Ascending aorta (tissue), 2 donors: Measurements from ENCODE around the gene MTMR12. TPM values are rescaled to one million over a fixed set of nuclear protein-coding genes. Genes with fewer than 3 reads are reported as not detected.
A peak's percentile ranks its signal among the peaks of the same experiment; 100 is the strongest.

Experiments
- DNase-seq, 2 donors: peaks; one replicate each; pipeline ENCODE4 v3.0.0-alpha.2; 2019; ENCODE audit warnings: low spot score in 2 of 2
- H3K27ac ChIP-seq, 2 donors: fragments of 200-600 bp; sonication (generic); one replicate each; pipeline ENCODE4 v1.5.1; 2016 to 2017; ENCODE audit warnings: mild to moderate bottlenecking in 1 of 2
- H3K27me3 ChIP-seq: fragments of 200-600 bp; sonication (generic); one replicate; pipeline ENCODE4 v1.5.1; 2017
- H3K36me3 ChIP-seq, 2 donors: fragments of 200-600 bp; sonication (generic); one replicate each; pipeline ENCODE4 v1.5.1; 2016
- H3K4me1 ChIP-seq, 2 donors: fragments of 200-600 bp; sonication (generic); one replicate each; pipeline ENCODE4 v1.5.1; 2016 to 2017; ENCODE audit warnings: mild to moderate bottlenecking in 1 of 2
- H3K4me3 ChIP-seq, 2 donors: fragments of 200-600 bp; sonication (generic); one replicate each; pipeline ENCODE4 v1.5.1; 2016 to 2017; ENCODE audit warnings: mild to moderate bottlenecking in 1 of 2
- H3K9me3 ChIP-seq, 2 donors: fragments of 200-600 bp; sonication (generic); one replicate each; pipeline ENCODE4 v1.5.1; 2016
- CTCF ChIP-seq, 3 experiments: fragments of 200-600 bp in 2 of 3; fragments of 450-650 bp in 1 of 3; sonication (generic) in 2 of 3; IDR thresholded peaks; one replicate each; pipeline ENCODE4 v1.5.1; 2016 to 2019; ENCODE audit warnings: antibody characterized with exemption in 3 of 3, mild to moderate bottlenecking in 1 of 3, moderate library complexity in 1 of 3
- intact Hi-C: fragments of 100-400 bp; cut with DNase I; formaldehyde crosslinking; loops from one replicate; pipeline ENCODE4 v1.15.1; 2023
- total RNA-seq: library from RNA; depleted of rRNA; stranded (reverse); fragments of >200 nt; gene quantifications from one replicate; pipeline ENCODE4 v1.1.0, GENCODE V29; 2016

Gene MTMR12
- total RNA-seq, 1 donor from 2014 or later: 19.5 TPM

GRCh38 chr5:32279786-32280185 lies 33.0 kb downstream of the MTMR12 start:
- H3K9me3 ChIP-seq: no peaks in the 10 kb centered on the region
- intact Hi-C loops: no loop called here
- peaks cover 0 to 3% of the 10 kb centered on the region in 2 donors for H3K4me1 ChIP-seq
- no peak for TF ChIP-seq CTCF (IDR thresholded peaks at IDR 0.05)
- H3K36me3 ChIP-seq: no peaks in the 10 kb centered on the region
- no peak overlapping the region for H3K4me3 ChIP-seq
- H3K27me3 ChIP-seq: no peaks in the 10 kb centered on the region
- no peak for DNase-seq
- H3K27ac ChIP-seq: no peak overlapping the region

GRCh38 chr5:32279223-32279622 lies 33.5 kb downstream of the MTMR12 start:
- intact Hi-C loops: no loop called here
- Histone ChIP-seq H3K4me1 (peaks cover 0 to 3% of the 10 kb centered on the region in 2 donors), H3K9me3 (no peaks in the 10 kb centered on the region), H3K36me3 (peaks cover 3 to 5% of the 10 kb centered on the region in 2 donors), H3K4me3 (no peak overlapping the region), H3K27ac (no peak overlapping the region), H3K27me3 (no peaks in the 10 kb centered on the region)
- TF ChIP-seq CTCF (IDR thresholded peaks at IDR 0.05): no peak
- no peak for DNase-seq

- no peaks in the 10 kb centered on the region for H3K9me3 ChIP-seq
- H3K4me3 ChIP-seq: no peak overlapping the region
- H3K4me1 ChIP-seq: peaks cover 0 to 3% of the 10 kb centered on the region in 2 donors
- TF ChIP-seq CTCF (IDR thresholded peaks at IDR 0.05): no peak
- H3K27ac ChIP-seq: no peak overlapping the region
- peaks cover 11 to 13% of the 10 kb centered on the region in 2 donors for H3K36me3 ChIP-seq
- DNase-seq: no peak
- intact Hi-C loops: no loop called here
- no peaks in the 10 kb centered on the region for H3K27me3 ChIP-seq
These were observed 34.3 kb downstream of the MTMR12 start for GRCh38 chr5:32278406-32278805.

- Histone ChIP-seq H3K9me3 (no peaks in the 10 kb centered on the region), H3K4me1 (peaks cover 0 to 3% of the 10 kb centered on the region in 2 donors), H3K4me3 (no peak overlapping the region), H3K27me3 (no peaks in the 10 kb centered on the region), H3K27ac (peak overlapping the region in 1 of 2 donors; percentile 6), H3K36me3 (peaks cover 18% of the 10 kb centered on the region in 2 donors)
- DNase-seq: no peak
- intact Hi-C loops: no loop called here
- TF ChIP-seq CTCF (IDR thresholded peaks at IDR 0.05): no peak
These were observed 34.9 kb downstream of the MTMR12 start for GRCh38 chr5:32277798-32278197.

- H3K36me3 ChIP-seq: peaks cover 32 to 33% of the 10 kb centered on the region in 2 donors
- H3K4me1 ChIP-seq: peaks cover 0 to 3% of the 10 kb centered on the region in 2 donors
- no peaks in the 10 kb centered on the region for H3K9me3 ChIP-seq
- intact Hi-C loops: no loop called here
- H3K4me3 ChIP-seq: no peak overlapping the region
- no peak for TF ChIP-seq CTCF (IDR thresholded peaks at IDR 0.05)
- DNase-seq: no peak
- no peak overlapping the region for H3K27ac ChIP-seq
- no peaks in the 10 kb centered on the region for H3K27me3 ChIP-seq
These were observed 36.4 kb downstream of the MTMR12 start for GRCh38 chr5:32276173-32276853.
